Spleen (tissue), 7 donors: ENCODE results near the gene RBM17.

Source experiments
- CTCF ChIP-seq, 11 experiments: fragments of 200-600 bp in 7 of 11; fragments of 450-650 bp in 4 of 11; sonication (generic) in 4 of 11; IDR thresholded peaks in 8 of 11; conservative IDR thresholded peaks in 3 of 11; 1 replicate in 7 of 11; 2 replicates in 4 of 11; pipeline versions ENCODE4 v1.4.0 to v1.8.0; 2016 to 2021; ENCODE audit warnings: antibody characterized with exemption in 11 of 11, inconsistent platforms in 4 of 11, mild to moderate bottlenecking in 1 of 11
- POLR2A ChIP-seq, 3 donors: fragments of 450-650 bp; IDR thresholded peaks; one replicate each; pipeline ENCODE4 v1.5.1; 2017; ENCODE audit warnings: antibody characterized with exemption in 3 of 3, mild to moderate bottlenecking in 1 of 3
- donor health status: DM: no; HTN: no; CAD: no; lungs with moderate emphysema.
- donor health status: DM: no; HTN: no; CAD: no.
- donor health status: DM: no; HTN: no; CAD: no.

DNA sequence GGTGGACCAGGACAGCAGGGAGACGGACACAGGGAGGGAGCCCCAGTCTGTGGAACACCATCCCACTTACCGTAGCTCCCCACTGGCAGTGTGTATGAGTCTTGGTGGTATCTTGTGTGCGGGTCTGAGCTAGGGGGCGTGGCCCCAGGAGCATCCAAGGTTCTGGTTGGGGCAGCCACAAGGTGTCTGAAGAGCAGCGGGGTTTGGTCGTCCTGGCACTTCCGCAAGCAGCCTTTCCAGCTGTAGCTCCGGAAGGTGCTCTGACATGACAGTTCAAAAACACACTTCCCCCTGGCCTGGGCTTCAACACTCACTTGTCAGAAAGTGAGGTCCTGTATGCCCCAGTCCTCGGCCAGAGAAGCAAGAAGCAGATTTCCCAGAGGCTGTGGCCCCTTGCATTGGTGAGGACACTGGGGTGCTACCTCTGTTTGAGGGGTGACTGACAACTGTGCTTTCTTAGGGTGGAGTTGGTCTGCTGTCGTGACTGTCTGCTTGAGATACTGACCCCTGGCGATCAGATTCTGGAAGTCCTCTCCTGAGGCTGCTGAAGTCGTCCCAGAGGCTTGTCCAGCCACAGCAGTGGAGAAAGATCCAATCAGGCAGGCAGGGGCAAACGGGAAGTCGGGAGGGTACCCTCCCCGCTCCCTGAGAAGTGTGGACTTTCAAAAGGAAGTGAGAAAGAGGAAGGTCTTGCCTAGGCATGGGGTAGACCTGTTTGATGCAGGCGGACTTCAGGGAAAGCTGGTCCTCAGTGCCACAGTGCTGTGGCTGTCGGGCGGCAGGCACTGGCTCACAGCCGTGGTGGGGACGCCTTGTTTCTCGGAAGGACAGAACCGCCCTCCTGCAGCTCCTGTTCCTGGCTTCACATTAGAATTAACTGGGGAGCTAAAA lies 62.5 kb downstream of the RBM17 start:
- TF ChIP-seq CTCF (IDR thresholded peaks at IDR 0.05 in 8 of 11, conservative IDR thresholded peaks at IDR 0.05 in 3 of 11): peak; percentile 48 to 81 (median 72)
- TF ChIP-seq POLR2A (IDR thresholded peaks at IDR 0.05): no peak
